Measurements from ENCODE around the gene RDH13.
"Not testable (repeated sequence)": the region's sequence is repeated elsewhere in the genome, so short reads cannot be mapped to it uniquely, and the experiment has no call there.

RDH13 gene

DNA sequence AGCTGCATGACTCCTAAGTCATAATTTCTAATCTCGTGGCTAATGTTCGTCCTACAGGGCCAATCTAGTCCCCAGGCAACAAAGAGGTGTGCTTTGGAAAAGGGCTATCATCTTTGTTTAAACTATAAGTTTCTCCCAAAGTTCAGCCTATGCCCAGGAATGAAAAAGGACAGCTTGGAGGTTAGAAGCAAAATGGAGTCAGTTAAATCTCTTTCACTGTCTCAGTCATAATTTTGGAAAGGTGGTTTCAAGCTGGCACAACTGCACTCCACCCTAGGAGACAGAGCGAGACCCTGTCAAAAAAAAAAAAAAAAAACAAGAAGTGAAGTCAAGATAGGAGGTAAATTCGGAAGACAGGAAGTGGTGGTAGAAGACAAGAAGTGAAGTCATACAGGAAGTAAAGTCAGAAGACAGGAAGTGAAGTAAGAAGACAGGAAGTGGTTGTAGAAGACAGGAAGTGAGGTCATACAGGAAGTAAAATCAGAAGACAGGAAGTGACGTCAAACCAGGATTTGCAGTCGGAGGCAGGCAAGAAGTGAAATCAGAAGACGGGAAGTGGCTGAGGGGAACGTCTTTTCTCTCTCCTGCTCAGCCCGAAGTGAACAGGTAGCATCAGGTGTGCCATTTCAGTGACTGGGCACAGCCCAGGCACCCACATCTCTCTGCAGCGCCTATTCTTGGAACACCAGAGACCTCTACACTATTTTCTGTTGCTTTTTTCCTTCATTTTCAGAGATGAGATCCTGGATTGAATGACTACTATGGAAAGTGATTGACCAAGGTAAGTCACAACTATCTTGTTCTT is 57.1 kb downstream of the RDH13 start:
- no peaks in the 10 kb centered on the region for H3K9me2 ChIP-seq (replicated peaks; ENCODE audit: control insufficient read depth, low read length)
- H3K4me1 ChIP-seq (ENCODE audit: control insufficient read depth, low read length): peaks cover 9% of the 10 kb centered on the region
- H3F3A ChIP-seq (ENCODE audit: control insufficient read depth, insufficient read depth): no peaks in the 10 kb centered on the region
- H3K79me2 ChIP-seq (ENCODE audit: control insufficient read depth, low read length): peaks cover 25% of the 10 kb centered on the region
- peak overlapping the region; percentile 62 for H3K27ac ChIP-seq (ENCODE audit: low read depth, low read length)
- peak overlapping the region; percentile 57 for H3K4me2 ChIP-seq (ENCODE audit: low read length)
- peak overlapping the region; percentile 88 for H3K4me3 ChIP-seq (ENCODE audit: low read length)
- H3K27me3 ChIP-seq (ENCODE audit: control insufficient read depth, low read length): peaks cover 7% of the 10 kb centered on the region
- H3K9me3 ChIP-seq (ENCODE audit: control insufficient read depth, insufficient read depth, low read length): peaks cover 17% of the 10 kb centered on the region
- no peaks in the 10 kb centered on the region for H4K20me1 ChIP-seq (ENCODE audit: control insufficient read depth, insufficient read depth, low read depth, low read length)
- TF ChIP-seq EZH2phosphoT487 (IDR thresholded peaks at IDR 0.05; ENCODE audit: borderline replicate concordance, low read length): no peak
- TF ChIP-seq, protein P1, sequence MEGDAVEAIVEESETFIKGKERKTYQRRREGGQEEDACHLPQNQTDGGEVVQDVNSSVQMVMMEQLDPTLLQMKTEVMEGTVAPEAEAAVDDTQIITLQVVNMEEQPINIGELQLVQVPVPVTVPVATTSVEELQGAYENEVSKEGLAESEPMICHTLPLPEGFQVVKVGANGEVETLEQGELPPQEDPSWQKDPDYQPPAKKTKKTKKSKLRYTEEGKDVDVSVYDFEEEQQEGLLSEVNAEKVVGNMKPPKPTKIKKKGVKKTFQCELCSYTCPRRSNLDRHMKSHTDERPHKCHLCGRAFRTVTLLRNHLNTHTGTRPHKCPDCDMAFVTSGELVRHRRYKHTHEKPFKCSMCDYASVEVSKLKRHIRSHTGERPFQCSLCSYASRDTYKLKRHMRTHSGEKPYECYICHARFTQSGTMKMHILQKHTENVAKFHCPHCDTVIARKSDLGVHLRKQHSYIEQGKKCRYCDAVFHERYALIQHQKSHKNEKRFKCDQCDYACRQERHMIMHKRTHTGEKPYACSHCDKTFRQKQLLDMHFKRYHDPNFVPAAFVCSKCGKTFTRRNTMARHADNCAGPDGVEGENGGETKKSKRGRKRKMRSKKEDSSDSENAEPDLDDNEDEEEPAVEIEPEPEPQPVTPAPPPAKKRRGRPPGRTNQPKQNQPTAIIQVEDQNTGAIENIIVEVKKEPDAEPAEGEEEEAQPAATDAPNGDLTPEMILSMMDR (IDR thresholded peaks at IDR 0.05; ENCODE audit: low read depth, low read length, poor library complexity, severe bottlenecking): no peak
- no peaks in the 10 kb centered on the region for H3K36me3 ChIP-seq (ENCODE audit: control insufficient read depth, low read length)

DNA sequence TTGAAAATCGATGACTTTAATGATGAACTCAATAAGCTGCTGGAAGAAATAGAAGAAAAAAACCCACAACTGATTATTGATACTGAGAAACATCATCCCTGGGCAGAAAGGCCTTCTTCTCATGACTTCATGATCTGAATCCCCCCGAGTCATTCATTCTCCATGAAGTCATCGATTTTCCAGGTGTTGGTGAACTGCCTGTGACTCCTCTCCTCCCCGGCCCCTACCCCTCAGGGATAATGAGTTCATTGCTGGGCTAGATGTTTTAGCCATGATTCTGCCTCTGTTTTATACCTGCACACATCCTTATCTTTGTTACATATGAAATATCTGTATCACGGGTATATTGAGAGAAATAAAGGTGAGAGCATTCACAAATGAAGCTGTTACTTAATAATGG is 62.2 kb downstream of the RDH13 start:
- no peak overlapping the region for H3K27ac ChIP-seq (ENCODE audit: low read depth, low read length)
- H3K36me3 ChIP-seq (ENCODE audit: control insufficient read depth, low read length): no peaks in the 10 kb centered on the region
- no peak overlapping the region for H3K4me3 ChIP-seq (ENCODE audit: low read length)
- H3K27me3 ChIP-seq (ENCODE audit: control insufficient read depth, low read length): peaks cover 7% of the 10 kb centered on the region
- no peaks in the 10 kb centered on the region for H4K20me1 ChIP-seq (ENCODE audit: control insufficient read depth, insufficient read depth, low read depth, low read length)
- peaks cover 17% of the 10 kb centered on the region for H3K9me3 ChIP-seq (ENCODE audit: control insufficient read depth, insufficient read depth, low read length)
- no peak overlapping the region for H3K4me2 ChIP-seq (ENCODE audit: low read length)
- H3K79me2 ChIP-seq (ENCODE audit: control insufficient read depth, low read length): no peaks in the 10 kb centered on the region
- H3K4me1 ChIP-seq (ENCODE audit: control insufficient read depth, low read length): peaks cover 5% of the 10 kb centered on the region
- TF ChIP-seq, protein P1 (IDR thresholded peaks at IDR 0.05; ENCODE audit: low read depth, low read length, poor library complexity, severe bottlenecking): no peak
- TF ChIP-seq EZH2phosphoT487 (IDR thresholded peaks at IDR 0.05; ENCODE audit: borderline replicate concordance, low read length): no peak
- no peaks in the 10 kb centered on the region for H3F3A ChIP-seq (ENCODE audit: control insufficient read depth, insufficient read depth)
- H3K9me2 ChIP-seq (replicated peaks; ENCODE audit: control insufficient read depth, low read length): no peaks in the 10 kb centered on the region

DNA sequence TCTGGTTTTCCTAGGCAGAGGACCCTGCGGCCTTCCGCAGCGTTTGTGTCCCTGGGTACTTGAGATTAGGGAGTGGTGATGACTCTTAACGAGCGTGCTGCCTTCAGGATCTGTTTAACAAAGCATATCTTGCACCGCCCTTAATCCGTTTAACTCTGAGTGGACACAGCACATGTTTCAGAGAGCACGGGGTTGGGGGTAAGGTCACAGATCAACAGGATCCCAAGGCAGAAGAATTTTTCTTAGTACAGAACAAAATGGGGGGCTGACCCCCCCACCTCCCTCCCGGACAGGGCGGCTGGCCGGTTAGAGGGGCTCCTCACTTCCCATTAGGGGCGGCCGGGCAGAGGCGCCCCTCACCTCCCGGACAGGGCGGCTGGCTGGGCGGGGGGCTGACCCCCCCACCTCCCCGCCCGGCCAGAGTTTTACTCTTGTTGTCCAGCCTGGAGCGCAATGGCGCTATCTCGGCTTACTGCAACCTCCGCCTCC is 64.2 kb downstream of the RDH13 start:
- not testable (repeated sequence) for H3F3A ChIP-seq (ENCODE audit: control insufficient read depth, insufficient read depth)

DNA sequence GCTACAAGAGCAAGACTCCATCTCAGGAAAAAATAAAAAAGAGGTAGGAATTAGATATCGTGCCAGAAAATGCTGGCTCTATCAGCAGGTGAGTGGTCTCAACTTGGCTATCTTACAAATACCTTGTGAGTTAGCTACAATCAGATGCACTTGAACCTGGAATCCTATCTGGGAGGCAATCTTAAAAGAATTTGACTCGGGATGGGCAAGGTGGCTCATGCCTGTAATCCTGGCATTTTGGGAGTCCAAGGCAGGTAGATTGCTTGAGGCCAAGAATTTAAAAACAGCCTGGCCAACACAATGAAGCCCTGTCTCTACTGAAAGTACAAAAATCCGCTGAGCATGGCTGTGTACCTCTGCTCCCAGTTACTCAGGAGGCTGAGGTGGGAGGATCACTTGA is 67.4 kb downstream of the RDH13 start:
- no peak for TF ChIP-seq EZH2phosphoT487 (IDR thresholded peaks at IDR 0.05; ENCODE audit: borderline replicate concordance, low read length)
- TF ChIP-seq, protein P1 (IDR thresholded peaks at IDR 0.05; ENCODE audit: low read depth, low read length, poor library complexity, severe bottlenecking): no peak
- H3K9me2 ChIP-seq (replicated peaks; ENCODE audit: control insufficient read depth, low read length): no peaks in the 10 kb centered on the region
- H3K79me2 ChIP-seq (ENCODE audit: control insufficient read depth, low read length): no peaks in the 10 kb centered on the region
- H3K4me3 ChIP-seq (ENCODE audit: low read length): no peak overlapping the region
- no peak overlapping the region for H3K4me2 ChIP-seq (ENCODE audit: low read length)
- H3F3A ChIP-seq (ENCODE audit: control insufficient read depth, insufficient read depth): no peaks in the 10 kb centered on the region
- no peak overlapping the region for H3K27ac ChIP-seq (ENCODE audit: low read depth, low read length)
- H3K36me3 ChIP-seq (ENCODE audit: control insufficient read depth, low read length): no peaks in the 10 kb centered on the region
- no peaks in the 10 kb centered on the region for H3K27me3 ChIP-seq (ENCODE audit: control insufficient read depth, low read length)
- H3K9me3 ChIP-seq (ENCODE audit: control insufficient read depth, insufficient read depth, low read length): no peaks in the 10 kb centered on the region
- no peaks in the 10 kb centered on the region for H4K20me1 ChIP-seq (ENCODE audit: control insufficient read depth, insufficient read depth, low read depth, low read length)
- H3K4me1 ChIP-seq (ENCODE audit: control insufficient read depth, low read length): no peaks in the 10 kb centered on the region

More for the DNA sequence above, 64.2 kb downstream of the RDH13 start:
- H3K4me3 ChIP-seq (ENCODE audit: low read length); H3K27ac ChIP-seq (ENCODE audit: low read depth, low read length); H3K27me3 ChIP-seq (ENCODE audit: control insufficient read depth, low read length); H4K20me1 ChIP-seq (ENCODE audit: control insufficient read depth, insufficient read depth, low read depth, low read length); H3K4me1 ChIP-seq (ENCODE audit: control insufficient read depth, low read length); H3K36me3 ChIP-seq (ENCODE audit: control insufficient read depth, low read length); H3K79me2 ChIP-seq (ENCODE audit: control insufficient read depth, low read length); H3K9me3 ChIP-seq (ENCODE audit: control insufficient read depth, insufficient read depth, low read length); H3K9me2 ChIP-seq (replicated peaks; ENCODE audit: control insufficient read depth, low read length); H3K4me2 ChIP-seq (ENCODE audit: low read length): not testable (repeated sequence)
